Liver (tissue), 3 donors: ENCODE results near the gene NCOA6.

ENCODE experiments used
- ATF3 ChIP-seq: IDR thresholded peaks from 2 replicates; pipeline ENCODE4 v1.6.1; 2016; ENCODE audit warnings: antibody characterized with exemption
- FOXA1 ChIP-seq: IDR thresholded peaks from 2 replicates; pipeline ENCODE4 v1.6.1; 2016; ENCODE audit warnings: antibody characterized with exemption
- GABPA ChIP-seq, 2 donors: IDR thresholded peaks in 1 of 2; conservative IDR thresholded peaks in 1 of 2; 2 replicates each; pipeline ENCODE4 v1.6.1; 2016; ENCODE audit warnings: antibody characterized with exemption in 2 of 2, mild to moderate bottlenecking in 1 of 2, moderate library complexity in 1 of 2
- HNF4A ChIP-seq, 2 donors: conservative IDR thresholded peaks; 2 replicates each; pipeline ENCODE4 v1.6.1; 2016; ENCODE audit warnings: antibody characterized with exemption in 2 of 2, mild to moderate bottlenecking in 2 of 2
- JUND ChIP-seq, 2 donors: IDR thresholded peaks; 2 replicates each; pipeline ENCODE4 v1.6.1; 2016; ENCODE audit warnings: antibody characterized with exemption in 2 of 2
- MAX ChIP-seq: IDR thresholded peaks from 2 replicates; pipeline ENCODE4 v1.6.1; 2016; ENCODE audit warnings: antibody characterized with exemption
- RAD21 ChIP-seq, 2 donors: IDR thresholded peaks; 2 replicates each; pipeline ENCODE4 v1.6.1; 2016; ENCODE audit warnings: antibody characterized with exemption in 2 of 2, mild to moderate bottlenecking in 2 of 2
- RXRA ChIP-seq, 2 donors: IDR thresholded peaks; 2 replicates each; pipeline ENCODE4 v1.6.1; 2017 to 2018; ENCODE audit warnings: antibody characterized with exemption in 2 of 2, mild to moderate bottlenecking in 1 of 2
- SP1 ChIP-seq: IDR thresholded peaks from 2 replicates; pipeline ENCODE4 v1.6.1; 2018; ENCODE audit warnings: antibody characterized with exemption, mild to moderate bottlenecking
- TAF1 ChIP-seq: conservative IDR thresholded peaks from 2 replicates; pipeline ENCODE4 v1.6.1; 2016; ENCODE audit warnings: antibody characterized with exemption, mild to moderate bottlenecking
- TF ChIP-seq, protein P1 (sequence below): fragments of 150-350 bp; IDR thresholded peaks from 2 replicates; pipeline ENCODE4 v1.5.1; 2017; ENCODE audit warnings: improper control_type of control experiment, low read depth, low read length; ENCODE audit not compliant: missing input control
- TF ChIP-seq, protein P2 (sequence below): IDR thresholded peaks from 2 replicates; pipeline ENCODE4 v1.6.1; 2016; ENCODE audit warnings: antibody characterized with exemption, mild to moderate bottlenecking
- TF ChIP-seq, protein P3 (sequence below): IDR thresholded peaks from 2 replicates; pipeline ENCODE4 v1.6.1; 2016; ENCODE audit warnings: antibody characterized with exemption
- donor health status: healthy.
- donor health status: healthy.

DNA sequence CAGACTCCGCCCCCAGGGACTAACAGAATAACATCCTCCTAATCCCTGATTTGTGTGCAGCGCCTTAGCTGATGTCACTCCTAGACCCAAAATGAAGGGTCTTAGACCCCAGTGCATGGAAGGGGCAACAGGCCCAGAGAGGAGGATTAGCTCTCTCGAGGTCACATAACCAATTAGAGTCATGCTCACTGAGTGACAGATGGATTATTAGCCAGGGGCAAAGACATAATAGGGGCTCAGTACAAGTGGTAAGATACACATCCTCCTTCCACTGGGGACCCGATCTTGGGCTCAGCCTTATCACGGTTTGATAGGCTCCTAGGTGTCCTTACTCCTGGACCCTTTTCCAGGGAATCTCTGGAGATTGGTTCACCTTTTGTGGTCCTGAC, 120.4 kb downstream of the NCOA6 start:
- TF ChIP-seq, protein P1, sequence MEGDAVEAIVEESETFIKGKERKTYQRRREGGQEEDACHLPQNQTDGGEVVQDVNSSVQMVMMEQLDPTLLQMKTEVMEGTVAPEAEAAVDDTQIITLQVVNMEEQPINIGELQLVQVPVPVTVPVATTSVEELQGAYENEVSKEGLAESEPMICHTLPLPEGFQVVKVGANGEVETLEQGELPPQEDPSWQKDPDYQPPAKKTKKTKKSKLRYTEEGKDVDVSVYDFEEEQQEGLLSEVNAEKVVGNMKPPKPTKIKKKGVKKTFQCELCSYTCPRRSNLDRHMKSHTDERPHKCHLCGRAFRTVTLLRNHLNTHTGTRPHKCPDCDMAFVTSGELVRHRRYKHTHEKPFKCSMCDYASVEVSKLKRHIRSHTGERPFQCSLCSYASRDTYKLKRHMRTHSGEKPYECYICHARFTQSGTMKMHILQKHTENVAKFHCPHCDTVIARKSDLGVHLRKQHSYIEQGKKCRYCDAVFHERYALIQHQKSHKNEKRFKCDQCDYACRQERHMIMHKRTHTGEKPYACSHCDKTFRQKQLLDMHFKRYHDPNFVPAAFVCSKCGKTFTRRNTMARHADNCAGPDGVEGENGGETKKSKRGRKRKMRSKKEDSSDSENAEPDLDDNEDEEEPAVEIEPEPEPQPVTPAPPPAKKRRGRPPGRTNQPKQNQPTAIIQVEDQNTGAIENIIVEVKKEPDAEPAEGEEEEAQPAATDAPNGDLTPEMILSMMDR: no peak
- no peak for TF ChIP-seq TAF1
- TF ChIP-seq RAD21 (IDR thresholded peaks at IDR 0.05): no peak
- TF ChIP-seq MAX: no peak
- no peak for TF ChIP-seq FOXA1
- no peak for TF ChIP-seq ATF3
- TF ChIP-seq HNF4A (conservative IDR thresholded peaks at IDR 0.05): no peak
- no peak for TF ChIP-seq JUND (IDR thresholded peaks at IDR 0.05)
- TF ChIP-seq, protein P2, sequence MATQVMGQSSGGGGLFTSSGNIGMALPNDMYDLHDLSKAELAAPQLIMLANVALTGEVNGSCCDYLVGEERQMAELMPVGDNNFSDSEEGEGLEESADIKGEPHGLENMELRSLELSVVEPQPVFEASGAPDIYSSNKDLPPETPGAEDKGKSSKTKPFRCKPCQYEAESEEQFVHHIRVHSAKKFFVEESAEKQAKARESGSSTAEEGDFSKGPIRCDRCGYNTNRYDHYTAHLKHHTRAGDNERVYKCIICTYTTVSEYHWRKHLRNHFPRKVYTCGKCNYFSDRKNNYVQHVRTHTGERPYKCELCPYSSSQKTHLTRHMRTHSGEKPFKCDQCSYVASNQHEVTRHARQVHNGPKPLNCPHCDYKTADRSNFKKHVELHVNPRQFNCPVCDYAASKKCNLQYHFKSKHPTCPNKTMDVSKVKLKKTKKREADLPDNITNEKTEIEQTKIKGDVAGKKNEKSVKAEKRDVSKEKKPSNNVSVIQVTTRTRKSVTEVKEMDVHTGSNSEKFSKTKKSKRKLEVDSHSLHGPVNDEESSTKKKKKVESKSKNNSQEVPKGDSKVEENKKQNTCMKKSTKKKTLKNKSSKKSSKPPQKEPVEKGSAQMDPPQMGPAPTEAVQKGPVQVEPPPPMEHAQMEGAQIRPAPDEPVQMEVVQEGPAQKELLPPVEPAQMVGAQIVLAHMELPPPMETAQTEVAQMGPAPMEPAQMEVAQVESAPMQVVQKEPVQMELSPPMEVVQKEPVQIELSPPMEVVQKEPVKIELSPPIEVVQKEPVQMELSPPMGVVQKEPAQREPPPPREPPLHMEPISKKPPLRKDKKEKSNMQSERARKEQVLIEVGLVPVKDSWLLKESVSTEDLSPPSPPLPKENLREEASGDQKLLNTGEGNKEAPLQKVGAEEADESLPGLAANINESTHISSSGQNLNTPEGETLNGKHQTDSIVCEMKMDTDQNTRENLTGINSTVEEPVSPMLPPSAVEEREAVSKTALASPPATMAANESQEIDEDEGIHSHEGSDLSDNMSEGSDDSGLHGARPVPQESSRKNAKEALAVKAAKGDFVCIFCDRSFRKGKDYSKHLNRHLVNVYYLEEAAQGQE: no peak
- no peak for TF ChIP-seq RXRA (IDR thresholded peaks at IDR 0.05)
- TF ChIP-seq, protein P3, sequence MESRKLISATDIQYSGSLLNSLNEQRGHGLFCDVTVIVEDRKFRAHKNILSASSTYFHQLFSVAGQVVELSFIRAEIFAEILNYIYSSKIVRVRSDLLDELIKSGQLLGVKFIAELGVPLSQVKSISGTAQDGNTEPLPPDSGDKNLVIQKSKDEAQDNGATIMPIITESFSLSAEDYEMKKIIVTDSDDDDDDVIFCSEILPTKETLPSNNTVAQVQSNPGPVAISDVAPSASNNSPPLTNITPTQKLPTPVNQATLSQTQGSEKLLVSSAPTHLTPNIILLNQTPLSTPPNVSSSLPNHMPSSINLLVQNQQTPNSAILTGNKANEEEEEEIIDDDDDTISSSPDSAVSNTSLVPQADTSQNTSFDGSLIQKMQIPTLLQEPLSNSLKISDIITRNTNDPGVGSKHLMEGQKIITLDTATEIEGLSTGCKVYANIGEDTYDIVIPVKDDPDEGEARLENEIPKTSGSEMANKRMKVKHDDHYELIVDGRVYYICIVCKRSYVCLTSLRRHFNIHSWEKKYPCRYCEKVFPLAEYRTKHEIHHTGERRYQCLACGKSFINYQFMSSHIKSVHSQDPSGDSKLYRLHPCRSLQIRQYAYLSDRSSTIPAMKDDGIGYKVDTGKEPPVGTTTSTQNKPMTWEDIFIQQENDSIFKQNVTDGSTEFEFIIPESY: no peak
- TF ChIP-seq SP1: no peak
- no peak for TF ChIP-seq GABPA (IDR thresholded peaks at IDR 0.05 in 1 of 2, conservative IDR thresholded peaks at IDR 0.05 in 1 of 2)
